Stimulated activated CD4-positive, alpha-beta T cell treated with anti-CD3 and anti-CD28 coated beads, Interleukin-4, amount 100 ng/mL, for 24 hours (primary cell): Measurements from ENCODE around the gene CFAP100.

ENCODE experiments used
- DNase-seq: peaks from one replicate; pipeline ENCODE4 v3.0.0-alpha.2; 2020

CFAP100 gene

GRCh38 chr3:126377211-126377610, 17.5 kb upstream of the CFAP100 start:
- no peak for DNase-seq

DNA sequence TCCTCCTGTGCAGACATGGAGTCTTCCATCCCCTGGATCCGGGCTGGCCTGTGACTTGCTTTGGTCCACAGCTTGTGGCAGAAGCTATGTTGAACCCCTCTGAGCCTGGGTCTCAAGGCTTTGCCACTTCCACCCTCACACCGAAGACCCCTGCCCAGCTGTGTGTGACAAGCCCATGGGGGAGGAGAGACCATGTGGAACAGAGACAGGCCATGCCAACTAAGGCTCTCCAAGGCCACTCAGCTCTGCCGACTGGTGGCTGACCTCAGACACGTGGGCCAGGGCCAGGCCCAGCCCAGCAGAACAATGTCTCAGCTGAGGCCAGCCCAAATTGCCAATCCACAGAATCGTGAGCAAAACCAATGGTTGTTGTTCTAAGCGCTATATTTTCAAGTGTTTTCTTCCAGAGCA, 16.4 kb upstream of the CFAP100 start:
- DNase-seq: no peak

DNA sequence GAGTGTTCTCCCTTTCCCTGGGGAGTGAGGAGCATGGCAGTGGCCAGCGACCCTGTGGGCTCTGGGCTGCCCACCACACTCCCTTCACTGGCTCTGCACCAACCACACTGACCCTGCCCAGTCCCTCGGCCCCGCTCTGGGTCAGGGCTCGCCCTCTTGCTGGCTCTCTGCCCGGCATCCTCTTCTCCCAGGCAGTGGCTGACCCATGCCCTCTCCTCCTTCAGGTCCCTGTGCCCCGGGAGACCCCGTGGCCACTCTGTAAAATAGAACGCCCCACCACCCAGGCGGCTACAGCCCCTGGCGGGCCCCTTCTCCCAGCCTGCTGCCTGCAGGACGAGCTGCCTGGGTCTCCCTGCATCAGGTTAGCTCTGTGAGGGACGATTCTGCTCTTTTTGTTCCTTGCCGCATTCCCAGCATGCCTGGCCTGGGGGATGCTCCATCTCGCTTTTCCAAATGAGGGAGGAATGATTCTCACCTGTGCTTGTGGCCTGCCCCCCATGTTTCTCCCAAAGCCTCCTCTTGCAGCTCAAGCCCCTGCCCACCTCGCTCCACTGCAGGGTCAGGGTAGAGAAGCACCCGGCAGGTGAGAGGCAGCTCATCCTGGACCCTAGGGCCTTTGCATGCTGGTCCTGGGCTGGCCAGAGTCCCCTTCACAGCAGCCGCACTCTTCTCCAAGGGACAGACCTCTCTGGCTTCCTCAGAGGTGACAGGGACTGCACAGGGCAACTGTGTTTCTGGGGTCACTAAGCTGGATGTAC, 14.5 kb upstream of the CFAP100 start:
- DNase-seq: no peak

DNA sequence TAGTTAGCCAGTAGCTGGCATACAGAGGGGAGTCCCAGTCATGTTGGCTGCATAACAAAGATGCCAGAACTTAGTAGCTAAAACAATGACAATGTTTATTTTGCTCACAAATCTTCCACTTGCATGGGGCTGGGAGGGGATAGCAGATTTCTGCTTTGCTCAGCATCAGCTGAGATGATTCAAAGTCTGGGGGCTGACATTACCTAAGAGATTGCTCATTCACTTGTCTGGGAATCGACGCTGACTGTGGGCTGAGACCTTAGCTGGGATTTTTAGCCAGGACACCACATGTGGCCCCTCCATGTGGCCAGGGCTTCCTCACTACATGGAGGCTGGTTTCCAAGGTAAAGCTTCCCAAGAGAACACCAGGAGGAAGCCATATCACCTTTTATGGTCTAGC, 12.7 kb upstream of the CFAP100 start:
- no peak for DNase-seq

- peak; percentile 11 for DNase-seq
Measured at GRCh38 chr3:126389112-126389793, 5.5 kb upstream of the CFAP100 start.

- no peak for DNase-seq
Measured at GRCh38 chr3:126389794-126390146, 4.9 kb upstream of the CFAP100 start.

GRCh38 chr3:126390201-126390600, 4.5 kb upstream of the CFAP100 start:
- no peak for DNase-seq

- no peak for DNase-seq
Measured at GRCh38 chr3:126390751-126391150, 4.0 kb upstream of the CFAP100 start.

DNA sequence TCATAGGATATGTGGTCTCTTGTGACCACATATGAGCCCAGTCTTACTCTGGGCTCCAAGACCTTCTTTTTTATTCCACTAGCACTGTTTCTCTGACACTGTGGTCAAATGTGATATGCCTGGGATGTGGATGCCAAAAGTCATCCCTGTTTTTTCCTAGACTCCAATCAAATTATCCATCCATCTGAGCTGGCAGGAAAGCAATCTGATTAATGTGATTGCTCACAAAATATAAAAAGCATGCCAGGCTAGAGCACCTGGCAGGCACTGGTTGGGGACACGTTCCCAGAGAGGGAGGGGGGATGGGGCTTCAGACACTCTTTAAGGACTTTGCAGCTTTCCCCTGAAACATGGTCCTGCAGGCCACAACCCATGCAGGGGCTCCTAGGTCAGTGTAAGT, 3.1 kb upstream of the CFAP100 start:
- no peak for DNase-seq

DNA sequence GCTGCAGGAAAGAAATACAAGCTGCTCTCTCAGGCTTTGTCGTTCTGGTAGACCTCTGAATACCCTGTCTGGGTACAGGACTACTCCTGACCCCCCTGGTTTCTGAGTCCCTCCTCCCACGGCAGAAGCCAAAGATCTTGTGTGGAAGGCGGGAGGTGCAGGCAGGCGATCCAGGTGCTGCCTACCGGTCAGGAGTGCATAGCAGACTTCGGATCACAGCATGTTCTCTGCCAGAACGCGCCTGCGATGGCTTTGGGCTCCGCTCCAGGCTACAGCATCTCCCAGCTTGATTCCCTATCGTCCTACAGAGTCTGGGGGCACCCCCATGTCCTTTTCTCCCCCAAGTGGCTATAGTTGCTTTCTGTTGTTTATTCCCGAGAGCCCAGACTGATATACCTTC, 2.5 kb upstream of the CFAP100 start:
- no peak for DNase-seq

DNA sequence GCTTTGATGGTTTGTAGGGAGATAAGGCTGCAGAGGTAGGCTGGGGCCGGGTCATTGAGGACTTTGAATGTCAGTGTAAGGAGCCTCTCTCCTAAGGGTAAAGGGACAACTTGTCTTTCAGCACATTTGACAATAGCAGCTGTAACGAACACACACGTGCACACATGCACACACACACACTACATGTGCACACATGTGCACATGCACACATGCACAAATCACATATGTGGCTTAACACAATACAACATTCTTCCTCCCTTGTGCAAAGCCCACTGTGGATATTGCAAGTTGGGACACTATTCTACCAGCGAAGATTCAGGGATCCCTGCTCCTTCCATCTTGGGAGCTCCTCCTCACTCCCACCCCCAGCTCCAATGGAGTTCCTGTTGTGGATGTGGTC, 1.1 kb upstream of the CFAP100 start:
- no peak for DNase-seq

DNA sequence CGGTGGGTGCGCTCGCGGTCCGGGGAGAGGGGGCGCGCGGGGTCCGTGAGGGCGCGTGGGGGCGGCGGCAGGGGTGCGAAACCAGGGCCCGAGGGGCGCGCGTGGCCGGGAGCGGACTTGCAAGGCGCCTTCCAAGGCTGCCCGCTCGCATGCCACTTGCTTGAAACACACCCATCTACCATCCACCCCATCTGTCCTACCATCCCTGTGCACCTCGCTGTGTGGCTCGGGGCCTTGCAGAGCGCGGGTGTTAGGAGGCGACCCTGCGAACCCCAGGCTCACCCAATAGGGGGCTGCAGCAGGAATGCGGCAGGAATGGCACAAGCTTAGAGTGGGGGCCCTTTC, 240 bp downstream of the CFAP100 start:
- DNase-seq: no peak

- no peak for DNase-seq
Measured at GRCh38 chr3:126395846-126396513, 1.3 kb downstream of the CFAP100 start.

GRCh38 chr3:126396536-126396935, 1.8 kb downstream of the CFAP100 start:
- DNase-seq: no peak

GRCh38 chr3:126397610-126398422, 3.1 kb downstream of the CFAP100 start:
- DNase-seq: no peak

GRCh38 chr3:126398423-126399350, 4.0 kb downstream of the CFAP100 start:
- DNase-seq: no peak

DNA sequence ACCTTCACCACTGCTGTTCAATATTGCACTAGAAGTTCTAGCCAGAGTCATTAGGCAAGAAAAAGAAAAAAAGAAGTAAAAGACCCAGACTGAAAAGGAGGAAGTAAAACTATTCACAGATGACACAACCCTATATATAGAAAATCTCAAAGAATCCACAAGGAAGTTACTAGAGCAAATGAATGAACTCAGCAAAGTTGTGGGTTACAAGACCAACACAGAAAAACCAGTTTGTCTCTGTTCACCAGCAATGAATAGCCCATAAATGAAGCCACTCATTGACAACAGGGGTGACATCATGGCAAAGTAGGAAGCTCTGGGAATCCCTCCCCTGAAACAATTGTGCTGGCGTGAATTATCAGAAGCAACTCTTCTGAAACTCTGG, 4.6 kb downstream of the CFAP100 start:
- DNase-seq: no peak

DNA sequence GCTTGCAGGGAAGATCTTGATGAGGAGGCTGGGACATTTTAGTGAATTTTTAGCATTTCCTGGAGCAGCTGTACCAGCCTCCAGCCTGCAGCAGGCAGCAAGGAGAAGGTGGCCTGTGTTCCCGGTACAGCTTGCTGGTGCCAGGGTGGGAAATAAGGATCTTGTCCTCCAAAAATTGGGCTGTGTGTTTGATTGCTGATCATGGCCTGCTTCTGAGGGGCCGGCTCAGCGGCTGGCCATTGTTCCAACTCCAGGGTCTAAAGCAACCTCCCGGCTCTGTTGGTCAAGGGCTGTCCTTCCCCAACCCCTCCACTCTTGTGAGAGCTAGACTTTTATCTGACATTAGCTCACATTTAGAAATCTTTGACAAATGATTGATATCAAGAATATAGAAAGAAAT, 5.0 kb downstream of the CFAP100 start:
- no peak for DNase-seq

DNA sequence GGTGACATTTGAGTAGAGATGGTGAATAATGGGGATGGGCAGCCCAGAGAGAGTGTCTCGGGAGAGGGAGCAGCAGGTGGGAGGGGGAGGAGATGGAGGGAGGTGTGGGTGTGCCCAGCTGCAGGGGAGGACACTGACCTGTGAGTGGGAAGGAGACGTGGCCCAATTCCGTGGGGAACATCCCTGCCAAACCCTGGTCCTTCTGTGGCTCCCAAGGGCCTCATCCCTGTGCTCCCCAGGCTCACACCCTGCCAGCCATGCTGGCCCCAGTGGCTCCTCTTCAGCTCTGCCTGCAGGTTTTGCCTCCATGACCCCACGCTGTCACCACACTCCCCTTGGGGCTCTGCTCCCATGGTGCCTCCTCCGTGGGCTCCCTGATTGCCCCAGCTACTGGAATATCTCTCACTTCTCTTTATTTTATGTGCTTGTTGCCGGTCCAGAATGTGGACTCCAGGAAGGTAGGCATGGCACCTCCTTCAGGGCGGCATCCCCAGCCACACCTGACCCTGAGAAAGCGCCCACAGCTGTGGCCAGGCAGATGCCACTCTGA, 7.0 kb downstream of the CFAP100 start:
- no peak for DNase-seq

- no peak for DNase-seq
Measured at GRCh38 chr3:126402178-126402577, 7.5 kb downstream of the CFAP100 start.

- DNase-seq: no peak
Measured at GRCh38 chr3:126402666-126403302, 8.1 kb downstream of the CFAP100 start.
